ENCODE measurements around the gene ASZ1.
"Not testable (repeated sequence)": the region's sequence is repeated elsewhere in the genome, so short reads cannot be mapped to it uniquely, and the experiment has no call there.

- TF ChIP-seq, protein P1, sequence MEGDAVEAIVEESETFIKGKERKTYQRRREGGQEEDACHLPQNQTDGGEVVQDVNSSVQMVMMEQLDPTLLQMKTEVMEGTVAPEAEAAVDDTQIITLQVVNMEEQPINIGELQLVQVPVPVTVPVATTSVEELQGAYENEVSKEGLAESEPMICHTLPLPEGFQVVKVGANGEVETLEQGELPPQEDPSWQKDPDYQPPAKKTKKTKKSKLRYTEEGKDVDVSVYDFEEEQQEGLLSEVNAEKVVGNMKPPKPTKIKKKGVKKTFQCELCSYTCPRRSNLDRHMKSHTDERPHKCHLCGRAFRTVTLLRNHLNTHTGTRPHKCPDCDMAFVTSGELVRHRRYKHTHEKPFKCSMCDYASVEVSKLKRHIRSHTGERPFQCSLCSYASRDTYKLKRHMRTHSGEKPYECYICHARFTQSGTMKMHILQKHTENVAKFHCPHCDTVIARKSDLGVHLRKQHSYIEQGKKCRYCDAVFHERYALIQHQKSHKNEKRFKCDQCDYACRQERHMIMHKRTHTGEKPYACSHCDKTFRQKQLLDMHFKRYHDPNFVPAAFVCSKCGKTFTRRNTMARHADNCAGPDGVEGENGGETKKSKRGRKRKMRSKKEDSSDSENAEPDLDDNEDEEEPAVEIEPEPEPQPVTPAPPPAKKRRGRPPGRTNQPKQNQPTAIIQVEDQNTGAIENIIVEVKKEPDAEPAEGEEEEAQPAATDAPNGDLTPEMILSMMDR (IDR thresholded peaks at IDR 0.05) = not testable (repeated sequence)
- TF ChIP-seq POLR2A (IDR thresholded peaks at IDR 0.05) = not testable (repeated sequence)
Observed at GRCh38 chr7:117414591-117414990, 12.7 kb downstream of the ASZ1 start.
